DOHH2 (cell line): ENCODE results near the gene PAN3.

Experiments
- H3F3A ChIP-seq: fragments of 200-600 bp; sonication (generic), shearing (Covaris generic); 2 replicates; pipeline ENCODE4 v1.6.0; 2016; ENCODE audit warnings: antibody characterized with exemption, mild to moderate bottlenecking; ENCODE audit not compliant: control insufficient read depth, insufficient read depth
- H3K27ac ChIP-seq: fragments of 200-600 bp; sonication (generic); 2 replicates; pipeline ENCODE4 v1.5.1; 2014; ENCODE audit warnings: low read depth, mild to moderate bottlenecking, low read length, moderate library complexity
- H3K27me3 ChIP-seq: fragments of 200-600 bp; sonication (generic); 2 replicates; pipeline ENCODE4 v1.6.1; 2014; ENCODE audit warnings: mild to moderate bottlenecking, low read length, mixed read lengths; ENCODE audit not compliant: control insufficient read depth
- H3K36me3 ChIP-seq: fragments of 200-600 bp; sonication (generic); 2 replicates; pipeline ENCODE4 v1.6.1; 2014; ENCODE audit warnings: mild to moderate bottlenecking, low read length, moderate library complexity, mixed read lengths; ENCODE audit not compliant: control insufficient read depth
- H3K4me1 ChIP-seq: fragments of 200-600 bp; sonication (generic); 2 replicates; pipeline ENCODE4 v1.6.1; 2014; ENCODE audit warnings: mild to moderate bottlenecking, low read length, mixed read lengths; ENCODE audit not compliant: control insufficient read depth
- H3K4me2 ChIP-seq: fragments of 200-600 bp; sonication (generic); 2 replicates; pipeline ENCODE4 v1.6.0; 2014; ENCODE audit warnings: mild to moderate bottlenecking, low read length, moderate library complexity
- H3K4me3 ChIP-seq: fragments of 200-600 bp; sonication (generic); 2 replicates; pipeline ENCODE4 v1.5.1; 2014; ENCODE audit warnings: mild to moderate bottlenecking, low read length, mixed read lengths
- H3K79me2 ChIP-seq: fragments of 200-600 bp; sonication (generic); 2 replicates; pipeline ENCODE4 v1.6.1; 2014; ENCODE audit warnings: mild to moderate bottlenecking, low read length, mixed read lengths; ENCODE audit not compliant: control insufficient read depth
- H3K9me2 ChIP-seq: fragments of 200-600 bp; sonication (generic); replicated peaks from 2 replicates; pipeline ENCODE4 v1.6.1; 2014; ENCODE audit warnings: mild to moderate bottlenecking, low read length, mixed read lengths; ENCODE audit not compliant: control insufficient read depth
- H3K9me3 ChIP-seq: fragments of 200-600 bp; sonication (generic); 2 replicates; pipeline ENCODE4 v1.6.1; 2014; ENCODE audit warnings: antibody characterized with exemption, low read length, mixed read lengths; ENCODE audit not compliant: control insufficient read depth, insufficient read depth
- H4K20me1 ChIP-seq: fragments of 200-600 bp; sonication (generic); 2 replicates; pipeline ENCODE4 v1.6.0; 2014; ENCODE audit warnings: low read depth, mild to moderate bottlenecking, antibody characterized with exemption, low read length, moderate library complexity; ENCODE audit not compliant: control insufficient read depth, insufficient read depth
- EZH2phosphoT487 ChIP-seq: fragments of 200-600 bp; sonication (generic); IDR thresholded peaks from 2 replicates; pipeline ENCODE4 v1.6.1; 2017; ENCODE audit warnings: borderline replicate concordance, mild to moderate bottlenecking, antibody characterized with exemption, low read length, moderate library complexity, mixed read lengths
- TF ChIP-seq, protein P1 (sequence below): fragments of 200-600 bp; sonication (generic); IDR thresholded peaks from one replicate; pipeline ENCODE4 v1.5.1; 2014; ENCODE audit warnings: antibody characterized with exemption, mild to moderate bottlenecking, low read depth, low read length; ENCODE audit not compliant: poor library complexity, severe bottlenecking

The PAN3 gene

DNA sequence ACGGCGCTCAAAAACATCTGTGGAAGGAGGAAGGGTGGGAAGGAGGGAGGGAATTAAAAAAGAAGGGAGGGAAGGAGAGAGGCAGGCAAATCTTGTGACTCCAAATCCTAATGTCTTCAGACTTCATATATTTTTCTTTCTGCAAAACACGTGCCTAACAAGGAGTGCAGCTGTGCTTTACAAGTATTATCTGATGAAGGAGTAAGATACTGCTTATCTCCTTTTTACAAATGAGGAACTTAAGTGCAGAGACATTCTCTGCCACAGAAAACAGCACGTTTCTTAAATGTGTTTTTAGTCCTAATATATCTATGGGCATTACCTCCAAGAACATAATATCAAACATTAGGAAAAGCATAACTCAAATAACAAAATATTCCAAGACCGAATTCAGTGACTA lies 44.5 kb upstream of the PAN3 start:
- no peaks in the 10 kb centered on the region for H4K20me1 ChIP-seq
- TF ChIP-seq, protein P1, sequence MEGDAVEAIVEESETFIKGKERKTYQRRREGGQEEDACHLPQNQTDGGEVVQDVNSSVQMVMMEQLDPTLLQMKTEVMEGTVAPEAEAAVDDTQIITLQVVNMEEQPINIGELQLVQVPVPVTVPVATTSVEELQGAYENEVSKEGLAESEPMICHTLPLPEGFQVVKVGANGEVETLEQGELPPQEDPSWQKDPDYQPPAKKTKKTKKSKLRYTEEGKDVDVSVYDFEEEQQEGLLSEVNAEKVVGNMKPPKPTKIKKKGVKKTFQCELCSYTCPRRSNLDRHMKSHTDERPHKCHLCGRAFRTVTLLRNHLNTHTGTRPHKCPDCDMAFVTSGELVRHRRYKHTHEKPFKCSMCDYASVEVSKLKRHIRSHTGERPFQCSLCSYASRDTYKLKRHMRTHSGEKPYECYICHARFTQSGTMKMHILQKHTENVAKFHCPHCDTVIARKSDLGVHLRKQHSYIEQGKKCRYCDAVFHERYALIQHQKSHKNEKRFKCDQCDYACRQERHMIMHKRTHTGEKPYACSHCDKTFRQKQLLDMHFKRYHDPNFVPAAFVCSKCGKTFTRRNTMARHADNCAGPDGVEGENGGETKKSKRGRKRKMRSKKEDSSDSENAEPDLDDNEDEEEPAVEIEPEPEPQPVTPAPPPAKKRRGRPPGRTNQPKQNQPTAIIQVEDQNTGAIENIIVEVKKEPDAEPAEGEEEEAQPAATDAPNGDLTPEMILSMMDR = no peak
- no peak for TF ChIP-seq EZH2phosphoT487

GRCh38 chr13:28094306-28094705 lies 44.0 kb upstream of the PAN3 start:
- Histone ChIP-seq H3K9me2 (no peaks in the 10 kb centered on the region), H3K79me2 (no peaks in the 10 kb centered on the region), H4K20me1 (no peaks in the 10 kb centered on the region), H3K4me2 (no peak overlapping the region), H3K27ac (no peak overlapping the region), H3K4me1 (peaks cover 10% of the 10 kb centered on the region), H3K27me3 (peaks cover 34% of the 10 kb centered on the region), H3K36me3 (no peaks in the 10 kb centered on the region), H3K9me3 (no peaks in the 10 kb centered on the region), H3F3A (no peaks in the 10 kb centered on the region), H3K4me3 (no peak overlapping the region)
- no peak for TF ChIP-seq EZH2phosphoT487
- TF ChIP-seq, protein P1 = no peak

More for the DNA sequence above, 44.5 kb upstream of the PAN3 start:
- no peak overlapping the region for H3K27ac ChIP-seq
- no peak overlapping the region; the same call in 1 of the 2 replicates for H3K4me2 ChIP-seq
- H3K36me3 ChIP-seq = no peaks in the 10 kb centered on the region
- no peaks in the 10 kb centered on the region for H3K79me2 ChIP-seq
- H3K27me3 ChIP-seq = peaks cover 29% of the 10 kb centered on the region
- H3F3A ChIP-seq = no peaks in the 10 kb centered on the region
- H3K9me2 ChIP-seq = no peaks in the 10 kb centered on the region
- H3K9me3 ChIP-seq = no peaks in the 10 kb centered on the region
- H3K4me3 ChIP-seq = no peak overlapping the region
- peaks cover 10% of the 10 kb centered on the region for H3K4me1 ChIP-seq

DNA sequence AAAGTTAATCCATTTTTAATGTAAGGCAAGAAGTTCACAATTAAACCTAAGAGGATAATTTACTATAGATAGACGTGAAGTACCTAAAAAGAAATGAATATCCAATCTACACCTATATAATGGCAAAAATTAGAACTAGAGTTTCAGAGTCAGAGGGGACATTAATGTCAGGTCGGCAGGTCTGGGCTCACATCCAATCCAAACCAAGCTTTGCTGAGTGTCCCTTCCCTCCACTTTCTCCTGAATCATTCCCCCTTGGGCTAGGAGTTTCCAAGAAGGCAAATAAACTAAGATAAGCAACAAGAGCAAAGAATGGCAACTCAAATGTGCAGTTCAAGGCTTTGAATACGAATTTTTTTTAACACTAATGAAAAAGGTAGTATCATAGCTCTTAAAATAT lies 40.8 kb upstream of the PAN3 start:
- Histone ChIP-seq H3K4me3 (no peak overlapping the region), H3K9me2 (no peaks in the 10 kb centered on the region), H3K27me3 (peaks cover 61% of the 10 kb centered on the region), H3K4me2 (no peak overlapping the region), H3K27ac (no peak overlapping the region), H3K79me2 (no peaks in the 10 kb centered on the region), H3K4me1 (peaks cover 22% of the 10 kb centered on the region), H3K9me3 (no peaks in the 10 kb centered on the region), H3K36me3 (no peaks in the 10 kb centered on the region), H4K20me1 (no peaks in the 10 kb centered on the region), H3F3A (no peaks in the 10 kb centered on the region)
- TF ChIP-seq EZH2phosphoT487 = no peak
- TF ChIP-seq, protein P1 = no peak
